GM21717 (cell line): Measurements from ENCODE around the gene KCNN3.

ENCODE experiments used
- ATAC-seq: cut with Tn5 transposase; IDR thresholded peaks from one replicate; pipeline ENCODE4 v1.9.1; 2021; ENCODE audit warnings: mild to moderate bottlenecking, moderate library complexity; ENCODE audit not compliant: unreplicated experiment

Gene KCNN3

DNA sequence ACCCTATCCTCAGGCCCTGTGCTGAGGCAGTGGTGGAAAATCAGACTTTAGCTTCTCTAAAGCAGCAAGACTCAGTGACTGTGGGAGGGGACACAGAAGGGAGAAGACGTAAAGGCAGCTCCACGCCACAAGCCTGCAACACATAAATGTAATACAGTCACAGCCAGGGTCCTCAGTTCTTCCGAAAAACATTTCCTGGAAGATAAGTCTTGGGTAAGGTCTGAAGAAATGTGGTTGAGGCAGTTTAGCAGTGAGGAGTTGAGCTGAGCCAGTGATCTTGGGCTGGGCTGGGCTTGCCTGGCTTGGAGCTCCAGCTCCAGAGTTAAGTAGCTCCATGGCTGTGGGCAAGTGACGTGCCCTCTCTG lies 134.3 kb downstream of the KCNN3 start:
- no peak for ATAC-seq

DNA sequence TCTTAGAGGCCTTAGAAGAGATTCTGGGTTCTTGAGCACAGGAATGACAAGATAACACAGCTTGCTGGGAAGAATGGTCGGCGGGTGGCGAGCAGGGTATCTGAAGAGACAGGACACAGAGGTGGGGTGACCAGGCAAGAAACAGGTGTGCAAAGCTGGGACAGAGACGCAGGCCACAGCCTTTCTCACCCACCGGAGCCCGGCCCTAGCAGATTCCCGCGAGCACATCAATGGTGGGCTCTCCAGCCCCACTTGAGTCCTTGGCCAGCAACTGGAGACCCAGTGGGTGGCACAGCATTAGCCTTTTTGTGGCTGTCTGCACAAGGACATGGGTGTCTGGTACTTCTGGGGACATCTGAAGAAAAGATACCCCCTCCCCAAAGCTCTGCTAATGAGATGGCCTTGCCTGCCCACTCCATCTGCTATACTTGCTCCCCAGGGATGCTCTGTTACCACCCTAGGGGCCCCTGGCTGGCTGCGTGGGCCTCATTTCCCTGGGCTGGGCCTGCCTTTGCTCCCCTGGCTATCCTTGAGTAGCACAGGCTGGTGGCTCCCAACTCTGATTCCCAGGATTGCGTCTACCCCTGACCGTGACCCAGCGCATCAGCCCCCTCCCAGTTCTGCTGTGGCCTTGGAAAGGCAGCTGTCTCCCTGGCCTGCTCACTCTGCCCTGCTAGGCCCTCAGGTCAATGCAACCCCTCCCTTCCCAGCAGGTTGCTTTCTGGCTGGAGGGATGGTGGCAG lies 134.8 kb downstream of the KCNN3 start:
- no peak for ATAC-seq

DNA sequence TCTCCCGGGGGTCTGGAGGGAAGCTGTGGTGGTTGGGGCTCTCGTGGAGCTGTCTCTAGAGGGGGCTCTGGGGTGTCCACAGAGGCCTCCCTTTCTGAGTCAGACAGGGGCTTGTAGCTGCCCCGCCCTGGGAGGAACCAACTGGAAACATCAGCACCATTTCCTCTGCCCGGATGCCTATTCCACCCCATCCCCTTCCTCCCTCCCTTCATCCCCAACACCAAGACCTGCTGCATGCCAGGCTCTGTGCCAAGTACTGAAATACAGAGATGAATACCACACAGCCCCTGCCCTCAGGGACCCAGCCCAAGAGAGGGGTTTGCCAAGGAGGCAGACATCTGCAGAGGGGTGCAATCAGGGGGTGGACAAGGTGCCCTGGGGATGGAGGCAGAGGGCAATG lies 136.5 kb downstream of the KCNN3 start:
- no peak for ATAC-seq

DNA sequence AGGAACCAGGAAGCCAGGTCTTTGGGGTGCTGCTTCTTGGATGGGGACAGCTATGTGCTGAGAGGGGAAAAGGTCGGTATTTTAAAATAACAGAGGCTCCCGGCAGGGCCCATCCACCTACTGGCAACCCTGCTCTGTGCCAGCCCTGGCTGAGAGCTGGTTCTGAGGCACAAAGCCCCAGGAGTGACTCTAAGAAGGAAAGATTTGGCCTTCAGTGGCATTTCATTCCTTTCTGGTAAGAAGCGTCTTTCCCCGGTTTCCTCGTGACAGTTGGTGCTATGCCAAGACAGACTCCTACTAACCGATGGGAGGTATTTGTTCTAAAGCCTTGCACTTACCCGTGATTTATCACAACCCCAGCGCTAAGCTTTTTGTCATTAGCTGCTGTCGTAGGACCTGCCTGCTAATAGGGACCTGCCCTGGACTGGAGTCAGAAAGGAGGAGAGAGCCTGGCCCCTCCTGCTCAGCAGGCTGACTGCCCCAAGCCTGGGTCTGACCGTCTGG lies 139.0 kb downstream of the KCNN3 start:
- ATAC-seq, result no peak

DNA sequence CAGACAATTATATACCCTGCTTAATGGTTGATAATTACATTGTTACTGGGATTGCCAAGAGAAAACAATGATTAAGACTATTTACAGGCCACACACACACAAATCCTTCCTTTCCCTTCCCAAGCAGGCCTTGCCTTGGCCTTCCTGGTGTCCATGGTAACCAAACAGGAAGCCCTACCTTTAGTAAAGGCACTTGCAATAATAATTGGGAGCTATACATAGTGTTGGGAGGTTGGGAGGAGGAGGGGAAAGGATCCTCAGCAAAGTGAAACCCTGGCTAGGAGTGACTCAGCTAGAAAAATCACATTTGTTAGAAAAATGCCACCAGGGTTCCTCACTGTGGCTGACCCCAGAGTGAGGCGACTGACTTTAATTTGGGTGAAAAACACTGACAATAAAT lies 139.8 kb downstream of the KCNN3 start:
- ATAC-seq, result no peak

DNA sequence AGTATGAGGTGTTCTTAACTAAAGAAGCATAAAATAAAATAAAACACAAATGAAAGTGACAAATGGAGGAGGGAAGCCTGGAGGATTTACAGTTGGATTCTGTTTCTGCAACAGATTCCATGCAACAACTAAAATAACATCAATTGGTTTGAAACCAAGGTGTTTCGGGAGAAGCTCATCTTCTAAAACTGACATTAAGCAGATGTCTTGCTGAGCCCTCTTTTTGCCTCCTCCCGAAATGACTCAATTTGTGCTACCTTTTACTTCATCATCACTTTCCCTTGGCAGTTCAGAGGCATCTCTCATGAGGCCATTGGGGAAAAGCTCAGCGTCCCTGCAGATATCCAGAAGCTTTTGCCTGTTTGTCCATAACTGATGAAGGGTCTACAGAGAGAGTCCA lies 140.5 kb downstream of the KCNN3 start:
- no peak for ATAC-seq

DNA sequence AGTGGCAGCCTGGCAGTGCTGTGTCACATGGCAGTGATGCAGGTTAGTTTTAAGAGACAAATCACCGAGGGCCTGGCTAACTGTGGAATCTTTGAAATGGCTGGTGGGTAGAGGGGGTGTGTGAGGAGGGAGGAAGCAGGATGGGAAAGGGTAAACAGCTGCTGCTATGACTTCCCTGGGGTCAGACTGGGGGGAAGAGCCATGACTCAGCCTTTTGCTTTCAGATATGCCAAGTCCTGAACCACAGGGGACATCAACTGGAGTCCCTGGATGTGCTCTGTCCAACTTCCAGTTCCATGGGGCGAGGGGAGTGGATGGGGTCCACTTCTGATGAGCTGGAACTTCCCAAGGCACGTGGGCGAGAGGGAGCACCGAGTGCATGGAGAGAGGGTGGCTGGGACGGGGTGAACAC lies 141.0 kb downstream of the KCNN3 start:
- no peak for ATAC-seq

DNA sequence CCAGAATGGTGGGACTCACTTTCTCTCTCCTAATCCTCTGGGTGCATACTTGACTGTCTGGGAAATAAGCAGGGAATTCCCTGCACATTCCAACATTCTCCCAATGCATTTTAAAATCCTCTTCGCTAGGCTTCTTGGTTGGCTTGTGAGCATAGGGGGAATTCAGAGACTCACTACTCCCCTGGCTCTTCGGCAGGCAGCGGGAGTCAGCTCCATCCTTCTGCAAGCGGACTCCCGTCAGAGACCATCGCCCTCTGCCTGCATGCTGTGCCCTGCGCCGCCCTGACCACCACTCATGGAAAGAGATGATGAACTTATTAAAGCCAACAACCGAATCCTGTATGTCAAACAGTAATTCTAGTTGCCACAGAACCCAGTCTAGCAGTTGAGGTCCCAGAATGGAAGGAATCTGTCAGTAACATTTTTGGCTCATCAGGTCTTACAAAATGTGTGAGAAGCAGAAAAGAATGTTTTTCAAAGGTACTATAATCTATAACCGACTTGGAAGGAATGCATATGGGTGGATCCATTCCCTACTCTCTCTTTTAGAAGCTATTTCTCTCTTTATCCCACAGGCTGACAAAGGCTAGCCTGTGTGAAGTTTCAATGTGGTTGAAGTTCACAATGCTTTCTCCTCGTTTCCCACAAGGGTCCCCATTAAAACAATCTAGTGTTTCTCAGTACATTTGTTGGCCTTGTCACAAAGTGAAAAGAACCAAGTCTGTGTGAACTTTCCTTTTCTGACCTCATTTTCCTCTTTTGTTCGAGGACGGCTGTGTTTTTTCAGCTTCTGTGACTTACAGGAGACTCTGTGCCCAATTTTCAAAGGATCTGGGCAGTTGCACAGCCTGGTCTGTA lies 143.0 kb downstream of the KCNN3 start:
- ATAC-seq, result no peak

DNA sequence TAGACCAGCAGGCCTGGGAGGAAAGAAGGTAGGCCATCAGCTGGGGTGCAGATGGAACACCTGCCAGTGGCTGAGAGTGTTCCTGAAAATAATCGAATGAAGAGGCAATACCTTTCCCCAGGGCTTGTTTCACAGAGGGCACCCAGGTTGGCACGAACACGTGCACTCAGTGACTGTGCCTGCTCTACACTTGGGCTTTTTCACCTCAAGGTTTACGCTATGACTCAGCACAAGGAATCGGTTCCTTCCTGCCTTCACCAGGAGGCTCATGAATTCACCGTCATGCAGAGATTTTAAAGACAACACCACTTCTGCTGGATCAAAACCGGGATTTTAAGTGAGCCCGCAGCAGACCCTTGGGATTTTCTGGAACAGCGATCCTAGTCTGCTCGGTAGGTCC lies 143.6 kb downstream of the KCNN3 start:
- no peak for ATAC-seq

DNA sequence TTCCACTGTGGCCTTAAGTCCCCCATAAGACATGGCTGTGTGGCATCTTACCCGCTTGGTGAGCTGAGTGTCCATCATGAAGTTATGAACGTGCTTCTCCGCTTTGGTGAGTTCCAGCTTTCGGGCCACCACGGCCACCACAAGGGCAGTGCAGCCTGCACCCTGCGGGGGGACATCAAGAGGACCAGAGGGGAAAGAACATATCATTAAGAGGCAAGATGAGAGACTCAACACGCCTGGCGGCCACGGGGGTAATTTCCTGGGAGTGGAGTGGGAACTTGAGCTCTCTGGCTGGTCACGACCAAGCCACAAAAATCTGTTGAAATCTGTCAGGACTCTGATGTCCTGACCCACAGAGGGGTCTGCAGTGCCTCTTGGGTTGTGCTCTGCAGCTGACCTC lies 144.2 kb downstream of the KCNN3 start:
- ATAC-seq, result no peak

DNA sequence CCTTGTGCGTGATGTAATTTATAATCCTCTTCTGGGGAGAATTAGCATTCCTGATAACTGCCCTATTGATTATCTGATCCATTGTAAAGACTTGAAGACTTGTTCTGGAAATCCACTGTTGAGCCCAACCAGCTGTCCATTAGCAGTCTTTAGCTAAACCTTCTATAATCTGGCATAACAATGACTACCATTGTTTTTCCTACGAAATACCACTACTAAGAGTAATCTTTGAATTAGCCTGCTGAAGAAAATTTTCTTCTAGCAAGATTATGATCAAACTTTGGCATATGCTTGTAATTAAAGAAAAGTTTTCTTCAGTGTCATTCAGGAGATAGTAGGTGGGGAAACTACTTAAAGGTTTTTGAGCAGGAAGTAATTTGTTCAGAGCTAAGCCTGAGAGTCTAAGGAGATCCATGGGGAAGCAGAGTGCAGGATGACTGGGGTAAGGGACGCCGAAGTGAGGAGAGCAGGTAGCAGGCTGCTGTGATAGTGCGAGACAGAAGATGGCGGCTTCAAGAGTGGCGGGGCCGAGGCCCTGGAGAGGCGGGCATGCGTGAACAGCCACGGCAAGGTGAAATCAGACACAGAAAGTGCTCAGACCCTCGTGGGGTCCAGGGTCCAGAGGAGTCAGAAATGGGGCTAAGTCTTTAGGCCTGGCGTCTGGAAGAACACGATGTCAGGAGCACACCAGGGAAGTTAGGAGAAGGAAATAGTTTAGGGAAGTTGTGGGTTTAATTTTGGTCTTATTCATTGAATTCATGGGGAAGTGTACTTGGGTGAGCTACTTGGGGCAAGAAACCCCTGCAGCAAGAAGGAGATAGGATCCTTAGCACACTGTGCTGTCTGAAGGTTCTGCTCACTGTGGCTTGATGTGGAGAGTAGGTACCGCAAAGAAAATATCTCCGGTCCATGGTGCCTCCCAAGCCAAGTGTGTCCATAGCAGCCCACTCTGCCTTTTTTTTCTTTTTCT lies 149.5 kb downstream of the KCNN3 start:
- ATAC-seq, result no peak

DNA sequence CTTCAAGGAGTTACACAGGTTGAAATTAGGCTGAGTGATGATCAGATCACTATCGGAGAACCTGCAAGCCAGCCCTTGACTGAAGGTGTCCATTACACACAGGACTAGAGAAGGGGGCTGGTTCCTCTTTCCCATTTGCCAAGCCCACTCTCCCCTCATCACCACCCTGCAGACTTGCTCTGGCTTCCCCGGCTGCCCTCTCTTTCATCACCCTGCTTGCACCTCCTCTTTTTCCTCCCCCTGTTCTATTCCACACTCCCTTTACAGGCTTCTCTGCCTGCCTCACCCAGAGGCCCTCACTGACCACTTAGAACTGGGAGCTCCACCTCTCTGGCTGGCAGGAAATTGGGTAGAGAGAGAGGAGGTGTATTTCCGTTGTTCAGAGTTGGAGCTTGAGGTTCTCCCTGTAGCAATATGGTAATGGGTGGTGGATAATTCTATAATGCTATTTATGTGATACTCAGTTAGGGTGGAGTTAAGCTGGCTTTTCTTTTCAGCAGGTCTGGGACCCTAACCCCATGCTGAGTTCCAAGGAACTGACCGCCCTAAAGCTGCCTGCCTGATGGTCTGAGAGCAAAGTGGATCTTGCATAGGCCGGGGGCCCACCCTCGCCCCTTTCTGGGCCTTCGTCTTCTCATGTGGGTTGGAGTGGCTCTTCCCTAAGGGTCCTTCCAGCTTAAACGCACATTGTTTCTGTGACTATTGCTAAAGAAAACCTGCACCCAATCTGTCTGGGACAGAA lies 150.3 kb downstream of the KCNN3 start:
- ATAC-seq, result no peak

DNA sequence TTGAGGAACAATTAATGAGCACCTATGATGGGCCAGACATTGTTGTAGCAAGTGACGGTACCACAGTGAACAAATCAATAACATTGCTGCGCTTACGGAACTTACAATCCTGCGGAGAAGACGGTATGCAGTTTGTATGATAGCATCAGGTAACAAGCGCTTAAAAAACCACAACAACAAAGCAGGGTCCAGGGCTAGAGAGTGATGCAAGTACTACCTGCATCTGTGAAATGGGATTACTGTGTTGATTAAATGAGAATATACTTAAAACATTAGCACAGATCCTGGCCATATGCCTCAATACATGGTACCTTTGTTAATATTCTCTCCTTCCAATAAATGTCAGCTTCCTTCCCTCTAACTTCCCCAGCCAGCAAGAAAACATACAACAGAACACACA lies 151.5 kb downstream of the KCNN3 start:
- ATAC-seq, result no peak

DNA sequence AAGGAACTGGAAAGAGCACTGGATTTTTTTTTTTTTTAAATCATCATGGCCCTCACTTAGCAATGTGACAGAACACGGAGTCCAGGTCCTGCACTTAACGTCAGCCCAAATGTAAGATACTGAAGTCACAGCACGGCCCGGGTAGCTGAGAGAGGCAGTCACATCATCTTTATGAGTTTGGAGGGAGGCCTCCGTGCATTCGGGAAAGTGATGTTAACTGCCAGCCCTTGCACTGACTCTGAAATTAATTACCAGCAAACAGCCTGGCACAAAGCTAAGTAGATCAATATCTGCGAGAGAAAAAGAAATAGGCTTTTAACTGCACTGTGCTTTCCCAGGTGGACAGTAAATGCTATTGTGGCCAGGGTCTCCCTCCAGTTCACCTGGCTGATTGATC lies 152.6 kb downstream of the KCNN3 start:
- no peak for ATAC-seq

DNA sequence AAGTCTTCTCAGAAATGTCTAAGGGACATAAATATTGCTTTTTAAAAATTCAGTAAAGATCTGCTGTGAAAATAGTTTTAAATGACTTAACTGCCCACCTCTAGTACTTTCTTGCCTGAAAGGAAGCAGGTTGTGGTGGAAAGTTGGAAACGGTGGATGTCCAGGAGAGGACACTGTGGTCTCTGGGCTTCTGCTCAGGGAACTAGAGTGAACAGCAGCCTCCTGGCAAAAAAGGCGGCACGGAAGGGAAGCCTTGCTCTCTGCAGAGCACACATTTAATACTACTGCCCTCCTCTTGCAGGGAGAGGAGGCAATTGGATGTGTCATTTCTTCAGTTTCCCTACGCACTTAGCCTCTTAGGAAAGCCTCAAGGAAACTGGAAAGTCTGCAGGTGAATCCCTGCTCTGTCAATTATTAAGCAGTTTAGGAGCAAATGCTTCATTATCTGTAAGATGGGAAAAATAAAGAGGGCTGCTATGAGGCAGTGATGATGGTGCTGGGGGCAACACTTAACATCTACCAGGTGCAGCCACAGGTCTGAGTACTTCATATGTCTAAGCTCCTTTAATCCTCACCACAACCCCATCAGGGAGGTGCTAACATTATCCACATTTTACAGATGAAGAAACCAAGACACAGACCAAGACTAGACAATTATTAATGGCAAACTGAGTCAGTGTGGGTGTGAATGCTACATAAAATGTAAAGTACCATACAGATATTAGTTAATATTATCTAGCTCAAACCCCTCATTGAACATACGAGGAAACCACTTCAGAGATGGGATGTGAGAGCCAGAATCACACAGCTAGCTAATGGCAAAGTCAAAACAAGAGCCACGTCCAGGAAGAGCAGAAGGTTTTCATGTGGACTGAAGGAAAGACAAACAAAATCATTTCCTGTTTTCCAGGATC lies 153.2 kb downstream of the KCNN3 start:
- ATAC-seq, result no peak

DNA sequence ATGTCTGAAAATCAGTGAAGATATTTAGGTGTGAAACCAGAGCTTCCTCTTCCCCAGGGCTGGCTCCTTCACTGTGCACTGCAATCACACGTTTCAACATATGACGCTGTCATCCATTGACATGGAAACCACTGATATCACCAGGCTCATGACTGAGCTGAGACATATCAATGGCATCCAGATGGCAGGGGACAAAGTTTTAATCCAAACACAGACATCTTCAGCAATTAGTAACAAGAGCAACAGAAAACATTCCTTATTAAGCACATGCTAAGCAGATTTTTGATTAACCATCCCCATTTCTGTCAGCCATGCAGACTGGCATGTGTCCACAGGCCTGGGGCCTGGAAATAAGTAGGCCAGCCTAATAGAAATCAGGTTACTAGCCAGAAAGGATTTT lies 154.1 kb downstream of the KCNN3 start:
- no peak for ATAC-seq

DNA sequence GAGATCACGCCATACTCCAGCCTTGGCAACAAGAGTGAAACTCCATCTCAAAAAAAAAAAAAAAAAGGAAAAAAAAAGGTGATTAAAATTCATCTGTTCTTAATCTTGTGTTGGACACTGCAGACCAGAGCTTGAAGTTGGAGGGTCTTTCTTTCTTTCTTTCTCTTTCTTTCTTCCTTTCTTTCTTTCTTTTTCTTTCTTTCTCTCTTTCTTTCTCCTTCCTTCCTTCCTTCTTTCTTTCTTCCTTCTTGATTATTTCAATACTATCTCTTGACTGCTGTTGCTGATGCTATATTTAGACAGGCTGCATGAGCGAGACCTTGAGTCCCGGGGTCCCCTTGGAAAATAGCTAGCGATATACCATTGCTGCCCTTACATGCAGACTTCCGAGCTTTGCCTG lies 154.7 kb downstream of the KCNN3 start:
- no peak for ATAC-seq

DNA sequence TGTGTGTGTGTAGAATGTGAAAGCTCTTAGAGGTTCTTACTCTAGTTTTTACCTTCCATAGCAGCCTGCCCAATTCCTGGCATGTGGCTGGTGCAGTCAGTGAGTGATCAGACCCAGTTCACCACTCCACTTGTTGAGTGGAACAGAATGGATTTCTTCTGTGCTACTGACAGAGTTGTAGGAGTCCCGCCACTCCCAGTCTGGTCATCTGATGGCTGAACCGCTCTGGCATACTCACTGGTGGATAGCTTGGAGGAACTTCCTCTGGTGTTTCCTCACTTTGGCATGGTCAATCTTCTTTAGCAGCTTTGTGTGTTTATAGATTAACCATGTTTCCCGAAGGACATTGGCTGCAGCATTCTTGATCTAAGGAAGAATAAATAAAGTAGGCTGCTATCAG lies 155.4 kb downstream of the KCNN3 start:
- no peak for ATAC-seq

DNA sequence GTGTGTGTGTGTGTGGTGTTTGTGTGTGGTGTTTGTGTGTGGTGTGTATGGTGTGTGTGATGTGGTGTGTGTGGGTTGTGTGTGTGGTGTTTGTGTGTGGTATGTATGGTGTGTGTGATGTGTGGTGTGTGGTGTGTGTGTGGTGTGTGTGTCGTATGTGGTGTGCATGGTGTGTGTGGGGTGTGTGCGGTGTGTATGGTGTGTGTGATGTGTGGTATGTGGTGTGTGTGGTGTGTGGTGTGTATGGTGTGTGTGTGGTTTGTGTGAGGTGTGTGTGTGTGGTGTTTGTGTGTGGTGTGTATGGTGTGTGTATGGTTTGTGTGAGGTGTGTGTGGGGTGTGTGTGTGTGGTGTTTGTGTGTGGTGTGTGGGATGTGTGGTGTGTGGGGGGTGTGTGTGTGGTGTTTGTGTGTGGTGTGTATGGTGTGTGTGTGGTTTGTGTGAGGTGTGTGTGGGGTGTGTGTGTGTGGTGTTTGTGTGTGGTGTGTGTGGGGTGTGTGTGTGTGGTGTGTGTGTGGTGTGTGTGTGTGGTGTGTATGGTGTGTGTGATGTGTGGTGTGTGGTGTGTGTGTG lies 155.9 kb downstream of the KCNN3 start:
- ATAC-seq, result no peak
